ENCODE results near the gene ZNF592.

- TF ChIP-seq CTCF (IDR thresholded peaks at IDR 0.05; ENCODE audit: low read length), result no peak
- no peak for TF ChIP-seq EZH2 (IDR thresholded peaks at IDR 0.05; ENCODE audit: borderline replicate concordance, low read length)
Measured at GRCh38 chr15:84731774-84732173, 16.6 kb upstream of the ZNF592 start.

All from OCI-LY1 (cell line).